A375 (cell line): ENCODE measurements around the gene SLC12A9. TPM values are rescaled to one million over a fixed set of nuclear protein-coding genes. Genes with fewer than 3 reads are reported as not detected.

Experiments
- small RNA-seq: library from RNA; depleted of rRNA; stranded (forward); fragments of <200 nt; gene quantifications from one replicate; pipeline ENCODE3, GENCODE V24; 2014
- total RNA-seq: library from RNA; depleted of rRNA; stranded (reverse); fragments of >200 nt; shearing (Covaris generic); gene quantifications from 2 replicates; pipeline ENCODE4 v1.2.3, GENCODE V29; 2014; rRNA removed

The SLC12A9 gene, protein sequence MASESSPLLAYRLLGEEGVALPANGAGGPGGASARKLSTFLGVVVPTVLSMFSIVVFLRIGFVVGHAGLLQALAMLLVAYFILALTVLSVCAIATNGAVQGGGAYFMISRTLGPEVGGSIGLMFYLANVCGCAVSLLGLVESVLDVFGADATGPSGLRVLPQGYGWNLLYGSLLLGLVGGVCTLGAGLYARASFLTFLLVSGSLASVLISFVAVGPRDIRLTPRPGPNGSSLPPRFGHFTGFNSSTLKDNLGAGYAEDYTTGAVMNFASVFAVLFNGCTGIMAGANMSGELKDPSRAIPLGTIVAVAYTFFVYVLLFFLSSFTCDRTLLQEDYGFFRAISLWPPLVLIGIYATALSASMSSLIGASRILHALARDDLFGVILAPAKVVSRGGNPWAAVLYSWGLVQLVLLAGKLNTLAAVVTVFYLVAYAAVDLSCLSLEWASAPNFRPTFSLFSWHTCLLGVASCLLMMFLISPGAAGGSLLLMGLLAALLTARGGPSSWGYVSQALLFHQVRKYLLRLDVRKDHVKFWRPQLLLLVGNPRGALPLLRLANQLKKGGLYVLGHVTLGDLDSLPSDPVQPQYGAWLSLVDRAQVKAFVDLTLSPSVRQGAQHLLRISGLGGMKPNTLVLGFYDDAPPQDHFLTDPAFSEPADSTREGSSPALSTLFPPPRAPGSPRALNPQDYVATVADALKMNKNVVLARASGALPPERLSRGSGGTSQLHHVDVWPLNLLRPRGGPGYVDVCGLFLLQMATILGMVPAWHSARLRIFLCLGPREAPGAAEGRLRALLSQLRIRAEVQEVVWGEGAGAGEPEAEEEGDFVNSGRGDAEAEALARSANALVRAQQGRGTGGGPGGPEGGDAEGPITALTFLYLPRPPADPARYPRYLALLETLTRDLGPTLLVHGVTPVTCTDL
- 10.4 and 12.2 TPM in 2 replicates for total RNA-seq

DNA sequence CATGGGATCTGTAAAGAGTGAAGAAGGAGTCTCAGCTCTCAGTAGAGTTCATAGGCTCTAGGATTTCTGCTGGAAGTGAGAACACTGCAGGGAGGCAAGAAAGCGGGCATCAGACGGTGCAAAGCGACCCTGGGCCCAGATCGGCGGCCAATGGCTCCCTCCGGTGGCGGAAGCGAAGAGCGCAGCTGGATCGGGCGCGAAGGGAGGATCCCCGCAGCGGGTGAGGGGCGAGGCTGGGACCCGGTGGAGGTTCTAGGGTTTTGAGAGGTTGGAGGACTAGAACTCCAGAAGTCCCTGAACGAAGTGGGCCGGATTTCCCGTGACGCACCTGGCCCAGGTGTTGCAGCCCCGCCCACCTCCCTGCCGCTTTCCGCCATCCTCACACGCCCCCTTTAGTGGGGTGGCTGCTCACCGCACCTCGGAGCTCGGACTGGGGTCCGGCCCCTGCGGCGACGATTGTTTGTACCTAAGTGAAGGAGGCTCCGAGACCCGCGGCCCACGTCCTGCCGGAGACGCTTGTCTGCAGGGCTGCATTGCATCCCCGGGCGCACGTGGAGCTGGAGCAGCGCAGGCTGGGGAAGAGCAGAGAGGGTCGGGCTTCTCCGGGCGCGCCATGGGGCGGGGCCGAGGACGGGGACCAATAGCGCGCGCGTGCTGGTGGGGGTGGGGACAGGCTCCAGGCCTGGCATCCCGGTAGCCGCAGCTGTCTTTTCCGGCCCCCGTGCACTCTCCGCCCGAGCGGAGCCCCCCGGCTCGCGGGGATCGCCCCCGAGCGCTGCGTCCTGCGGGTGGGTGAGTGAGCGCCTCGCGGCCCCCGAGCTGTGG, at the start of gene SLC12A9:
Gene SLC12A9, plus strand, starts transcription at position 666 of the 825 bp plus-strand sequence. CDS start 1,485 bp downstream, outside the sequence.

DNA sequence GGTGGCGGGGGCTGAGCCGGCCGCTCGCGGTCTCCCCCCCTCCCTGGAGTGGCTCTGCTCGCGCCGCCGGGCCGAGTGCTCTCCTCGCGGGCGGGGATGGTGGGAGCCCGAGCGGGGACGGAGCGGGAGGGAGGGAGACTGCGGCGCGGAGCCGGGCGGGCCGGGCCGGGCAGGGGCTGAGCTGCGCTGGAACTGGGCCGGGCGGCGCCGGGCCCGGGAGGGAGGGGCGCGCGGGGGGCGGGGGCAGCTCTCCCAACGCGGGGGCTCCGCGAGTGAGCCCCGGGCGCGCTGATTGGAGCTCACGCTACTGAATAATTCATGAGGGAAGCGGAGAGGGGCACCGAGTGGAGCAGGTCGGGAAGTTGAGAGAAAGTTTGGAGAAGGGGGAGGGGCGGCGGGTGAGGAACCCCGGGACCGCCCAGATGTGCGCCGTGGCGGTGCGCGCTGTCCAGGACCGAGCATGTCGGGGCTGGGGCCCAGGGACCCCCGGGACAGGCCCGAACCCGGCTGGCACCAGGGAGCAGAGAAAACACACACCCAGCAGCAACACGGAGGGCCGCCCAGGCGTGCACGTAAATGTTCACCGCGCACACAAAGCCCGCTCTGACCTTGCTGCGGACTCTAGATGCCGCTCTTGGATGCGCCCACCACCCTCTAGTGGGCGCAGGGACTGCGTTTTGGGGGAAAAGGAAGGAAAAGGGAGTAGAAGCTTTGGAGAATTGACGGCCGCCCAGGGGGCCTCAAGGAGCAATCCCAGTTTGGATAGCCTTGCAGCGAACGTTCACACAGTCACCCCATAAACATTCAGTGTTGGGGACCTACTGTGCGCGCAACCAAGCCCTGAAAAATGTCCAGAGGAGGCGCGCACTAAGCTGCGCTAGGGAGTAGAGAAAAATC, 24.9 kb upstream of the SLC12A9 start, which contains the start of gene EPHB4:
Gene EPHB4, minus strand, starts transcription at position 194 of the 897 bp plus-strand sequence. CDS start 493 bp downstream, outside the sequence.

DNA sequence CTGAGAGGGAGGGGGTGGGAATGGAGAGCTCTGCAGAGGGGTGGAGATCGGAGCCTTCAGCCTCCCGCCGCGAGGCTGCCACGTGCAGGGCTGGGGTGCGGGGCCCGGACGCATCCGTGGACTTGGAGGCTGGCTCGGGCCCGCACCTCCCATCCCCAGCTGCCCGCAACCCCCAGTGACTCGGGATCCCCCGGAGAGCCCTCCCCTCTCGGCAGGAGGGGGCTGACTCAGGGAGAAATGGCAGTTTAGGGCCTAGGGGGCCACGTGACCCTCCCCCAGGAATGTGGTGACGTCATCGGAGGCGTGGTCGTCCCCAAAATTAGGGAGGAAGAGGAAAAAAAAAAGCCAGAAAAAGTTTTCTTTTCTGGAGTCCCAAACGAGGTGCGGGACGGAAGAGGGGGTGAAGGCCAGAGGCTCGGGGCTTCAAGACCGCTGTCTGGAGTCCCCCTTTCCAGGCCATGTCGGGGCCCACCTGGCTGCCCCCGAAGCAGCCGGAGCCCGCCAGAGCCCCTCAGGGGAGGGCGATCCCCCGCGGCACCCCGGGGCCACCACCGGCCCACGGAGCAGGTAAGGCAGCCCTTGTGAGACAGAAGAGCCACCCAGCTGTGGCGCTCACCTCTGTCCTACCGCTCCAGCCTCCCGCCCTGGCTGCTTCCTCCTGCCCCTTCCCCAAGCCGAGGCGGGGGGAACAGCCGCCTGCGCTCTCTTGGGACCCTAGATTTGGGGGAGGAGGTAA, 14.7 kb downstream of the SLC12A9 start, which contains the start of gene TRIP6:
Gene TRIP6, plus strand, starts transcription at position 348 of the 736 bp plus-strand sequence. Its CDS starts 111 bp downstream, at position 459.

DNA sequence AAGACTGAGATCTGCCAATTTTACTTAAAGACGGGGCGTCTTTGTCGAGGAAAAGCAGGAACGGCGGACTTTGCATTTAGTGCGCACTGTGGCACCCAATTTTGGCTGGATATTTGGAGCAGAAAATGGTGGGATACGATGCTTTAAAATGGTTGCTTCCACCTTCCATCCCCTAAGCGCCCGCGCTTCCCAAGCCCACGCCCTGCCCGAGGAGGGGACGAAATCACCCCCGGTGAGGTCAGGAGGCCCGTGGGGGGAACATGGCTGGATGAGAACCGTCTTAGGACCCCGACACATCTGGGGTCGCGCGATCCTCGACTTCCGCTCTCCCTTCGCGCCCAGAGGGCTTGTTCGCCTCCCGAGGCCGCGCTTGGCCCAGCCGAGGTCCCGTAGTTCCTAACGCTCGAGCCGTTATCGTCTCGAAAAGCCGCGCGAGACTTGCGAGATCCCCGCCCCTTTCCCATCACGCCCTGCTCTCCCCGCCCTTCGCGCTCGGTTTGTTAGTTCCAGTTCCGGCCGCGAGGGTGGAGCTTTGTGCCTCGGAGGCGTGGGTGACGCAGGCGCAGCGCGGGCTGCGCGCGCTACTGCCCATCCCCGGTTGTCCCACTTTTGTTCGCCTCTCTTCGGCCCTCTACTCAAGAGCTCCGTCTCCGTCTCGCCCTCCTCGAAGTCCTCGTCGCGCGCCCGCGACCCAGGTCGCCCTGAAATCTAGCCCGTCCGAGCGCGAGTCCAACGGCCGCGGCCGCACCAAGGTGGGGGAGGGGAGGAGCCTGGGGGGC, 22.3 kb downstream of the SLC12A9 start, which contains the start of gene SRRT:
Gene SRRT, plus strand, starts transcription at position 527 of the 779 bp plus-strand sequence. CDS start 488 bp downstream, outside the sequence.

DNA sequence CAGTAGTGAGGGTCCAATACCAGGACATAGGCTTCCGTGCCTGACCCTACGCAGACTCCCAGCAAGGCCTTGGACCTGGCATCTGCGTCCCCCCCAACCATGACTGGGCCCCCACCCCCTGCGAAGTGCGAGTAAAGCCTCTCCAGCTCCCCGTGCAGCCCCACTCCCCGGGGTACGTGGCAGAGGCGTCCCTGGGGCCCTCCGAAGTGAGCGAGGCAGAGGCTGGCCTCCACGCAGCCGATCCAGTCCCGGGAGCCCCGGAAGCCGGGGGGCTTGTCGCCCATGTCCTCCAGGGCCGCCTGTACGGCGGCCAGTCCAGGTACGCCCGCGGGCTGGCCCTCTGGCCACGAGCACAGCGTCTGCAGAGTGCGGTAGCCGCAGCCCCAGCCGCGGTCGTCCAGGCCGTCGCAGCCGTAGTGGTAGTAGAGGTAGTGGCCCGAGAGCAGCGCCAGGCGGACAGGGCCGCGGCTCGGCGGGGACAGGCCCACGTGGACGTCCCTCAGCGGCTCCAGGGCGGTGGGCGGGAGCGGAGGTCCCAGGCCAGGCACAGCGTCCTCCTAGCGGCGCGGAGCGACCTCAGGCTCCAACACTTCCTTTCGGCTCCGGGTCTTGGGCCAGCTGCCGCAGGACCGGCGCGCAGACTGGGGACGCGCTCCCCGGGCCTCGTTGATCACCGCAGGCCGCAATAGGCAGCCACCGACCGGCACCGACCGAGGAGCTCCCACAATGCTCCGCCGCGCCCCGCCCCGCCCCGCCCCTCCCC, 36.7 kb downstream of the SLC12A9 start, which contains the start of gene UFSP1:
Gene UFSP1, minus strand, starts transcription at position 728 of the 763 bp plus-strand sequence. Its CDS starts 444 bp downstream, at position 284.

DNA sequence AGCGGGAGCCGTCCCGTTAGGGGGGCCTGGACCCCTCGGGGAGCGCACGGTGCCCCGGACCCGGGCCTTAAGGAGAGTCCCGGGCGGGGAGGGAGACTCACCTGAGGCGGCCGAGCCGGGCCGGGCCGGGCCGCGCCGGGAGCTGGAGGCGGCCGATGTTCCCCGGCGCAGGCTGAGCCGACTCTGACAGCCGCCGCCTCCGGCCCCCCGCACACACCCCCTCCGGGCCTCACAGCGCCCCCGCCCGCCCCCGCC, 43.1 kb downstream of the SLC12A9 start, which contains the start of gene ACHE:
Gene ACHE, minus strand, starts transcription at position 188 of the 255 bp plus-strand sequence. CDS start 1,656 bp downstream, outside the sequence.

Small RNA genes lying within 50 kb of the gene (small RNA-seq; reads per million reads assigned to genes)
- gene RN7SL549P (not detected), gene RN7SL750P (not detected)

Other genes with a start within 250 kb of the SLC12A9 start
- 8.6 and 14.9 TPM in 2 replicates for gene MOSPD3, start 240.2 kb upstream of the SLC12A9 start, total RNA-seq
- gene TFR2, start 211.2 kb upstream of the SLC12A9 start, total RNA-seq, result 0.04 TPM in 1 of 2 replicates, not detected in the other
- gene ACTL6B, start 196.3 kb upstream of the SLC12A9 start, total RNA-seq, result not detected in 2 replicates
- gene GNB2, start 179.0 kb upstream of the SLC12A9 start, total RNA-seq, result 96.3 and 114 TPM in 2 replicates
- 25.1 and 25.2 TPM in 2 replicates for gene GIGYF1, start 158.5 kb upstream of the SLC12A9 start, total RNA-seq
- 94.5 and 103 TPM in 2 replicates for gene POP7, start 146.6 kb upstream of the SLC12A9 start, total RNA-seq
- not detected in 2 replicates for gene EPO, start 132.2 kb upstream of the SLC12A9 start, total RNA-seq
- gene ZAN, start 119.1 kb upstream of the SLC12A9 start, total RNA-seq, result not detected in 2 replicates
- 36.7 and 37.4 TPM in 2 replicates for gene EPHB4, start 25.2 kb upstream of the SLC12A9 start, total RNA-seq
- gene TRIP6, start 14.7 kb downstream of the SLC12A9 start, total RNA-seq, result 76.9 and 86.3 TPM in 2 replicates
- 127 and 132 TPM in 2 replicates for gene SRRT, start 22.4 kb downstream of the SLC12A9 start, total RNA-seq
- 12.3 and 16.0 TPM in 2 replicates for gene UFSP1, start 37.0 kb downstream of the SLC12A9 start, total RNA-seq
- gene ACHE, start 43.2 kb downstream of the SLC12A9 start, total RNA-seq, result 0.29 TPM in 1 of 2 replicates, not detected in the other
- not detected in 2 replicates for gene MUC3A, start 96.8 kb downstream of the SLC12A9 start, total RNA-seq
- not detected in 2 replicates for gene MUC12, start 116.9 kb downstream of the SLC12A9 start, total RNA-seq
- not detected in 2 replicates for gene MUC17, start 167.4 kb downstream of the SLC12A9 start, total RNA-seq
- gene TRIM56, start 232.8 kb downstream of the SLC12A9 start, total RNA-seq, result 11.0 and 13.3 TPM in 2 replicates